ENCODE results near the gene ETFBKMT. TPM values are rescaled to one million over a fixed set of nuclear protein-coding genes. Genes with fewer than 3 reads are reported as not detected.
A peak's percentile ranks its signal among the peaks of the same experiment; 100 is the strongest.

ETFBKMT gene
- total and polyA plus RNA-seq, 2 of the 13 experiments (the other 11 are each of a cell fraction or from before 2014, with no cell fraction given): 0.62 to 0.93 TPM

DNA sequence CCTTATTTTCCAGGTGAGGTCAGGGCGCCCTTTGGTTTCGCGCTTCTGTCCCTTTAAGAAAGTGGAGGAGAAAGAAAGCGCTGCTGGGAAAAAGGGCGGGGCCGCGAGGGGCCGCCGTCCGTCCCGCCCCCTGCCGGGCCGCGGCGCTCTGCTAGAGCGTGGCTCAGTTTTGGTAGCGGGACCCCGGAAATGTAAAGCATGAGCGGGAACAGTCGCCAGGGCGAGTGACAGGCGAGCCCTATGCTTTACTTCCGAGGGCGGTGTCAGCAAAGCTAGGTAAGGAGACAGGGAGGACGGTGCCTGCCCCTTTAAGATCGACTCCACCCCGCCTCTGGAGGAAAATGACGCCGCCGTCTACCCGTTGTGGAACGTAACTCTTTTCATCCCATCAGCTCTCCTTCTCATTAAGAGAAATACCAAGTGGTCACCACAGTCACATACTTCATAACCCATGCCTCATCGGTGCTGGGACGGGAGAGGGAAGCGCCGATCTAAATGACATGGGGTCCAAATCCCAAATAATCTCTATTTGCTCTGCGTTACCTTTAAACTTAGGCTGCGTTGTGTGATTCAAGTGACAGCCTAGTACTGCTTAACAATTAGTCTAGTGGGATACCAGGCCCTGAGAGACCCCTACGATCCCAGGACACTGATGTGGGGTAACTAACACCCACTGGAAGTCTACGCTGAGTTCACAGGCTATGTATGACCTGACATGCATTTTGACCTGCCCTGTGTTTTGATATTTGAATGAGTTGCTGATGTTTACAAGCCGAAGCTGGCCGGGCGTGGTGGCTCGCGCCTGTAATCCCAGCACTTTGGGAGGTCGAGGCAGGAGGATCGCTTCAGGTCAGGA lies at the start of gene ETFBKMT (continued):
- TF ChIP-seq ZEB1 (IDR thresholded peaks at IDR 0.05; ENCODE audit: insufficient replicate concordance, low read depth) (no peak), ZNF749 (CRISPR knock-in tag; IDR thresholded peaks at IDR 0.05; ENCODE audit: borderline replicate concordance) (peak; percentile 53; the same call in 1 of the 2 replicates), ZNF512 (CRISPR knock-in tag; IDR thresholded peaks at IDR 0.05) (no peak), SOX13 (IDR thresholded peaks at IDR 0.05) (no peak), SOX13 (CRISPR knock-in tag; conservative IDR thresholded peaks at IDR 0.05 in 1 of 2, IDR thresholded peaks at IDR 0.05 in 1 of 2) (peak in 1 of 2 experiments; percentile 50; a peak in 1 of 4 replicates), ZNF207 (IDR thresholded peaks at IDR 0.05; ENCODE audit: borderline replicate concordance) (no peak), SYNCRIP (IDR thresholded peaks at IDR 0.05; ENCODE audit: insufficient read depth, low read depth, low read length) (no peak), NPAS2 (CRISPR knock-in tag; IDR thresholded peaks at IDR 0.05; ENCODE audit: borderline replicate concordance) (no peak), MAF1 (CRISPR knock-in tag; IDR thresholded peaks at IDR 0.05; ENCODE audit: borderline replicate concordance) (no peak), JDP2 (CRISPR knock-in tag; IDR thresholded peaks at IDR 0.05; ENCODE audit: borderline replicate concordance) (no peak), HOXA3 (CRISPR knock-in tag; IDR thresholded peaks at IDR 0.05) (peak; percentile 76; the same call in 1 of the 2 replicates), ZNF335 (CRISPR knock-in tag; IDR thresholded peaks at IDR 0.05) (peak; percentile 73), U2AF2 (IDR thresholded peaks at IDR 0.05; ENCODE audit: low read depth, low read length) (no peak), YEATS2 (CRISPR knock-in tag; IDR thresholded peaks at IDR 0.05; ENCODE audit: borderline replicate concordance) (peak; percentile 84), DNMT1 (CRISPR knock-in tag; IDR thresholded peaks at IDR 0.05) (no peak), ZNF556 (CRISPR knock-in tag; IDR thresholded peaks at IDR 0.05; ENCODE audit: borderline replicate concordance) (peak; percentile 51; the same call in 1 of the 2 replicates)
- TF ChIP-seq, protein P1, sequence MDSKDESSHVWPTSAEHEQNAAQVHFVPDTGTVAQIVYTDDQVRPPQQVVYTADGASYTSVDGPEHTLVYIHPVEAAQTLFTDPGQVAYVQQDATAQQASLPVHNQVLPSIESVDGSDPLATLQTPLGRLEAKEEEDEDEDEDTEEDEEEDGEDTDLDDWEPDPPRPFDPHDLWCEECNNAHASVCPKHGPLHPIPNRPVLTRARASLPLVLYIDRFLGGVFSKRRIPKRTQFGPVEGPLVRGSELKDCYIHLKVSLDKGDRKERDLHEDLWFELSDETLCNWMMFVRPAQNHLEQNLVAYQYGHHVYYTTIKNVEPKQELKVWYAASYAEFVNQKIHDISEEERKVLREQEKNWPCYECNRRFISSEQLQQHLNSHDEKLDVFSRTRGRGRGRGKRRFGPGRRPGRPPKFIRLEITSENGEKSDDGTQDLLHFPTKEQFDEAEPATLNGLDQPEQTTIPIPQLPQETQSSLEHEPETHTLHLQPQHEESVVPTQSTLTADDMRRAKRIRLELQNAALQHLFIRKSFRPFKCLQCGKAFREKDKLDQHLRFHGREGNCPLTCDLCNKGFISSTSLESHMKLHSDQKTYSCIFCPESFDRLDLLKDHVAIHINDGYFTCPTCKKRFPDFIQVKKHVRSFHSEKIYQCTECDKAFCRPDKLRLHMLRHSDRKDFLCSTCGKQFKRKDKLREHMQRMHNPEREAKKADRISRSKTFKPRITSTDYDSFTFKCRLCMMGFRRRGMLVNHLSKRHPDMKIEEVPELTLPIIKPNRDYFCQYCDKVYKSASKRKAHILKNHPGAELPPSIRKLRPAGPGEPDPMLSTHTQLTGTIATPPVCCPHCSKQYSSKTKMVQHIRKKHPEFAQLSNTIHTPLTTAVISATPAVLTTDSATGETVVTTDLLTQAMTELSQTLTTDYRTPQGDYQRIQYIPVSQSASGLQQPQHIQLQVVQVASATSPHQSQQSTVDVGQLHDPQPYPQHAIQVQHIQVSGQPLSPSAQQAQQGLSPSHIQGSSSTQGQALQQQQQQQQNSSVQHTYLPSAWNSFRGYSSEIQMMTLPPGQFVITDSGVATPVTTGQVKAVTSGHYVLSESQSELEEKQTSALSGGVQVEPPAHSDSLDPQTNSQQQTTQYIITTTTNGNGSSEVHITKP (CRISPR knock-in tag; IDR thresholded peaks at IDR 0.05; ENCODE audit: low read depth): no peak
- TF ChIP-seq, protein P2, sequence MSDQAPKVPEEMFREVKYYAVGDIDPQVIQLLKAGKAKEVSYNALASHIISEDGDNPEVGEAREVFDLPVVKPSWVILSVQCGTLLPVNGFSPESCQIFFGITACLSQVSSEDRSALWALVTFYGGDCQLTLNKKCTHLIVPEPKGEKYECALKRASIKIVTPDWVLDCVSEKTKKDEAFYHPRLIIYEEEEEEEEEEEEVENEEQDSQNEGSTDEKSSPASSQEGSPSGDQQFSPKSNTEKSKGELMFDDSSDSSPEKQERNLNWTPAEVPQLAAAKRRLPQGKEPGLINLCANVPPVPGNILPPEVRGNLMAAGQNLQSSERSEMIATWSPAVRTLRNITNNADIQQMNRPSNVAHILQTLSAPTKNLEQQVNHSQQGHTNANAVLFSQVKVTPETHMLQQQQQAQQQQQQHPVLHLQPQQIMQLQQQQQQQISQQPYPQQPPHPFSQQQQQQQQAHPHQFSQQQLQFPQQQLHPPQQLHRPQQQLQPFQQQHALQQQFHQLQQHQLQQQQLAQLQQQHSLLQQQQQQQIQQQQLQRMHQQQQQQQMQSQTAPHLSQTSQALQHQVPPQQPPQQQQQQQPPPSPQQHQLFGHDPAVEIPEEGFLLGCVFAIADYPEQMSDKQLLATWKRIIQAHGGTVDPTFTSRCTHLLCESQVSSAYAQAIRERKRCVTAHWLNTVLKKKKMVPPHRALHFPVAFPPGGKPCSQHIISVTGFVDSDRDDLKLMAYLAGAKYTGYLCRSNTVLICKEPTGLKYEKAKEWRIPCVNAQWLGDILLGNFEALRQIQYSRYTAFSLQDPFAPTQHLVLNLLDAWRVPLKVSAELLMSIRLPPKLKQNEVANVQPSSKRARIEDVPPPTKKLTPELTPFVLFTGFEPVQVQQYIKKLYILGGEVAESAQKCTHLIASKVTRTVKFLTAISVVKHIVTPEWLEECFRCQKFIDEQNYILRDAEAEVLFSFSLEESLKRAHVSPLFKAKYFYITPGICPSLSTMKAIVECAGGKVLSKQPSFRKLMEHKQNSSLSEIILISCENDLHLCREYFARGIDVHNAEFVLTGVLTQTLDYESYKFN (CRISPR knock-in tag; conservative IDR thresholded peaks at IDR 0.05): peak; percentile 43; the same call in 1 of the 2 replicates
